B cell (primary cell): ENCODE measurements around the gene ADGRF1.

Experiments used
- EZH2 ChIP-seq: IDR thresholded peaks from 2 replicates; pipeline ENCODE4 v1.6.1; 2012; ENCODE audit warnings: borderline replicate concordance, low read depth, mild to moderate bottlenecking, moderate library complexity, low read length; ENCODE audit not compliant: insufficient read depth, poor library complexity, severe bottlenecking
- TF ChIP-seq, protein P1 (sequence below): fragments of 200-600 bp; IDR thresholded peaks from one replicate; pipeline ENCODE4 v1.8.0; 2022; ENCODE audit warnings: antibody characterized with exemption, mild to moderate bottlenecking

DNA sequence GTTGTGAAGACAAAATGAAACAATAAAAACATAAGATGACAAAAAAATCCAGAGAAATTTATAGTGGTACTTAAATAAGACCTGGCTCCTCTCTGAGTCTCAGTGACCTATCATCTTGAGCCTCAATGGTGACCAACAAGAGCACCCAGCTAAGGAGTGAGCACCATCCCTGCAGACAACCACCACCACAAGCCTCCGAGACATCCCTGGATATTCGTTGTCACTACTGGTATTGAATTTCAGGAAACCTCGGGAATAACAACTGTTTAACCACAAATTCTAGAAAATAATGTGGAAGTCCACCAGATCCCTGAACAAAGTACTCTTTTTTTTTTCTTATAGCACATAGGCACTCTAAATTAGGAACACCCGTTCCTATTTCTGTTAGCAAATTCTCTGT, 88.2 kb downstream of the ADGRF1 start:
- TF ChIP-seq, protein P1, sequence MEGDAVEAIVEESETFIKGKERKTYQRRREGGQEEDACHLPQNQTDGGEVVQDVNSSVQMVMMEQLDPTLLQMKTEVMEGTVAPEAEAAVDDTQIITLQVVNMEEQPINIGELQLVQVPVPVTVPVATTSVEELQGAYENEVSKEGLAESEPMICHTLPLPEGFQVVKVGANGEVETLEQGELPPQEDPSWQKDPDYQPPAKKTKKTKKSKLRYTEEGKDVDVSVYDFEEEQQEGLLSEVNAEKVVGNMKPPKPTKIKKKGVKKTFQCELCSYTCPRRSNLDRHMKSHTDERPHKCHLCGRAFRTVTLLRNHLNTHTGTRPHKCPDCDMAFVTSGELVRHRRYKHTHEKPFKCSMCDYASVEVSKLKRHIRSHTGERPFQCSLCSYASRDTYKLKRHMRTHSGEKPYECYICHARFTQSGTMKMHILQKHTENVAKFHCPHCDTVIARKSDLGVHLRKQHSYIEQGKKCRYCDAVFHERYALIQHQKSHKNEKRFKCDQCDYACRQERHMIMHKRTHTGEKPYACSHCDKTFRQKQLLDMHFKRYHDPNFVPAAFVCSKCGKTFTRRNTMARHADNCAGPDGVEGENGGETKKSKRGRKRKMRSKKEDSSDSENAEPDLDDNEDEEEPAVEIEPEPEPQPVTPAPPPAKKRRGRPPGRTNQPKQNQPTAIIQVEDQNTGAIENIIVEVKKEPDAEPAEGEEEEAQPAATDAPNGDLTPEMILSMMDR = no peak
- TF ChIP-seq EZH2 = no peak
